ENCODE data around the gene DYSF. TPM values are rescaled to one million over a fixed set of nuclear protein-coding genes. Genes with fewer than 3 reads are reported as not detected.

Gene DYSF
- total RNA-seq, 1 experiment from 2014 or later: 5.5 TPM

DNA sequence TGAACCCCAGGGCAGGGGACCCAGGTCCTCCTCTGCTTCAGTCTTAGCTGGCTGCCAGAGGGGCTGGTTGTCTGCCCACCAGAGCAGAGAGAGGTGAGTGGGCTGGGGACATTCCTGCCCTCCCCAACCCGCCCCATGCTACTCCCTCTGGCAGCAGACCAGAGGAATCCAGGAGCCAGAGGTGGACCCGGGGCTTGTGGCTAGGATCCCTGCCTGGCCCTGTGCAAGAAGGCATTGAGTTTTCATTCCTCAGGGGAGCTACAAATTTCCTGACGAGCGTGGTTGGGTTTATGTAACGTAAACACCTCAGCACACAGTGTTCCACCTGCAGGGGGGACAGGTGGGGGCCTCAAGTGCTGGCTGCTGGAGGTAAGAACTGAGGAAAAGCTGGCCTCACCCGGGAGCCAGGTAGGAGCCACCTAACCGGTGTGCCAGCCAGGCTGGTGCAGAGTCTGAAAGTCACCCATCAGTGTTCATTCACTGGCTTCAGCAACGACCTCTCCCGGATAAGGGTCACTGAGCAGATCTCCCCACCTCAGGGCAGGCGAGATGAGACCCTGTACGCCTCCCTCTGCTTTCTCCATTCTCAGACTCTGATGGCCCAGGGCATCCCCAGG lies 246.8 kb downstream of the DYSF start:
- Mint-ChIP-seq H3K27ac (no peak overlapping the region; a peak in 1 of 7 replicates), H3K4me1 (peaks cover 28 to 35% of the 10 kb centered on the region in 2 experiments), H3K4me3 (no peak overlapping the region), H3K9me3 (peaks cover 0 to 5% of the 10 kb centered on the region in 2 experiments; a peak in 1 of 5 replicates), H3K27me3 (ENCODE audit: low read depth) (peaks cover 3% of the 10 kb centered on the region; the same call in 1 of the 2 replicates), H3K36me3 (ENCODE audit: insufficient read depth in 1 of 3, low read depth in 3 of 3) (peaks cover 0 to 2% (median 0%) of the 10 kb centered on the region in 3 experiments; a peak in 3 of 7 replicates)
- H2BK15ac ChIP-seq (ENCODE audit: low read depth, low read length): no peak overlapping the region
- no peak overlapping the region for H3K4me2 ChIP-seq (ENCODE audit: insufficient read depth, insufficient read length, low read length)
- no peaks in the 10 kb centered on the region for H3K27me3 ChIP-seq (ENCODE audit: insufficient read depth, low read length)
- H3K23me2 ChIP-seq (ENCODE audit: insufficient read length, low read depth, low read length, poor library complexity, severe bottlenecking): peaks cover 3% of the 10 kb centered on the region
- TF ChIP-seq, protein P1, sequence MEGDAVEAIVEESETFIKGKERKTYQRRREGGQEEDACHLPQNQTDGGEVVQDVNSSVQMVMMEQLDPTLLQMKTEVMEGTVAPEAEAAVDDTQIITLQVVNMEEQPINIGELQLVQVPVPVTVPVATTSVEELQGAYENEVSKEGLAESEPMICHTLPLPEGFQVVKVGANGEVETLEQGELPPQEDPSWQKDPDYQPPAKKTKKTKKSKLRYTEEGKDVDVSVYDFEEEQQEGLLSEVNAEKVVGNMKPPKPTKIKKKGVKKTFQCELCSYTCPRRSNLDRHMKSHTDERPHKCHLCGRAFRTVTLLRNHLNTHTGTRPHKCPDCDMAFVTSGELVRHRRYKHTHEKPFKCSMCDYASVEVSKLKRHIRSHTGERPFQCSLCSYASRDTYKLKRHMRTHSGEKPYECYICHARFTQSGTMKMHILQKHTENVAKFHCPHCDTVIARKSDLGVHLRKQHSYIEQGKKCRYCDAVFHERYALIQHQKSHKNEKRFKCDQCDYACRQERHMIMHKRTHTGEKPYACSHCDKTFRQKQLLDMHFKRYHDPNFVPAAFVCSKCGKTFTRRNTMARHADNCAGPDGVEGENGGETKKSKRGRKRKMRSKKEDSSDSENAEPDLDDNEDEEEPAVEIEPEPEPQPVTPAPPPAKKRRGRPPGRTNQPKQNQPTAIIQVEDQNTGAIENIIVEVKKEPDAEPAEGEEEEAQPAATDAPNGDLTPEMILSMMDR (conservative IDR thresholded peaks at IDR 0.05): no peak
- H4K20me1 ChIP-seq (ENCODE audit: control insufficient read depth, insufficient read depth, insufficient read length): no peaks in the 10 kb centered on the region
- H2BK20ac ChIP-seq (ENCODE audit: low read depth, low read length, poor library complexity, severe bottlenecking): no peak overlapping the region
- H3K18ac ChIP-seq (ENCODE audit: insufficient read length, low read depth, low read length): no peak overlapping the region
- no peak overlapping the region for H2AK5ac ChIP-seq (ENCODE audit: insufficient read length, low read length)
- no peaks in the 10 kb centered on the region for H3K9me3 ChIP-seq (ENCODE audit: control insufficient read depth, low read depth, low read length)
- no peak overlapping the region for H2AFZ ChIP-seq (ENCODE audit: low read length)
- no peak overlapping the region for H4K5ac ChIP-seq (ENCODE audit: insufficient read length, low read depth, low read length)
- no peaks in the 10 kb centered on the region for H3K79me2 ChIP-seq (ENCODE audit: insufficient read depth, low read length)
- no peak overlapping the region for H2BK5ac ChIP-seq (ENCODE audit: insufficient read length, low read length)
- no peak overlapping the region for H3K23ac ChIP-seq (ENCODE audit: insufficient read length, low read depth, low read length)
- DNase-seq: no peak
- no peak overlapping the region for H3K14ac ChIP-seq (ENCODE audit: insufficient read depth, low read length)
- no peaks in the 10 kb centered on the region for H3K4me1 ChIP-seq (ENCODE audit: insufficient read depth, low read length)
- H4K8ac ChIP-seq (replicated peaks; ENCODE audit: insufficient read length, low read depth, low read length): no peak overlapping the region
- H2BK120ac ChIP-seq (ENCODE audit: low read depth, low read length, poor library complexity, severe bottlenecking): no peak overlapping the region
- no peak overlapping the region for H3T11ph ChIP-seq (ENCODE audit: low read length)
- H4K91ac ChIP-seq (ENCODE audit: insufficient read length, low read depth, low read length): no peak overlapping the region
- H3K56ac ChIP-seq (ENCODE audit: insufficient read length, low read depth, low read length): no peak overlapping the region
- H3K79me1 ChIP-seq (ENCODE audit: insufficient read depth, low read depth, low read length, poor library complexity, severe bottlenecking): no peaks in the 10 kb centered on the region
- no peak overlapping the region for H2BK12ac ChIP-seq (ENCODE audit: insufficient read length, low read depth, low read length)
- WGBS (ENCODE audit: extremely low coverage, insufficient read length, low lambda C conversion rate): no CpG with 5 or more reads among the region's 11 CpGs
- H3K4ac ChIP-seq (ENCODE audit: low read depth, low read length): no peak overlapping the region
- no peak overlapping the region for H3K27ac ChIP-seq (ENCODE audit: insufficient read length, low read depth, low read length)
- no peak overlapping the region for H3K9ac ChIP-seq (ENCODE audit: extremely low read depth, insufficient read length, low read length)

Data from H9 (cell line).